Esophagus muscularis mucosa (tissue), 3 donors: Measurements from ENCODE around the gene LGALS3BP.

Experiments
- POLR2A ChIP-seq: fragments of 450-650 bp; IDR thresholded peaks from one replicate; pipeline ENCODE4 v1.6.1; 2017; ENCODE audit warnings: antibody characterized with exemption, moderate library complexity, mild to moderate bottlenecking, low read depth
- POLR2AphosphoS5 ChIP-seq, 2 donors: sonication (generic); formaldehyde crosslinking; IDR thresholded peaks; one replicate each; pipeline ENCODE4 v1.6.1; 2017; ENCODE audit warnings: antibody characterized with exemption in 2 of 2
- TF ChIP-seq, protein P1 (sequence below), 3 experiments: fragments of 200-600 bp in 2 of 3; fragments of 450-650 bp in 1 of 3; sonication (generic) in 2 of 3; IDR thresholded peaks; one replicate each; pipeline ENCODE4 v1.5.1; 2017 to 2019; ENCODE audit warnings: antibody characterized with exemption in 3 of 3, mild to moderate bottlenecking in 2 of 3, moderate library complexity in 1 of 3

DNA sequence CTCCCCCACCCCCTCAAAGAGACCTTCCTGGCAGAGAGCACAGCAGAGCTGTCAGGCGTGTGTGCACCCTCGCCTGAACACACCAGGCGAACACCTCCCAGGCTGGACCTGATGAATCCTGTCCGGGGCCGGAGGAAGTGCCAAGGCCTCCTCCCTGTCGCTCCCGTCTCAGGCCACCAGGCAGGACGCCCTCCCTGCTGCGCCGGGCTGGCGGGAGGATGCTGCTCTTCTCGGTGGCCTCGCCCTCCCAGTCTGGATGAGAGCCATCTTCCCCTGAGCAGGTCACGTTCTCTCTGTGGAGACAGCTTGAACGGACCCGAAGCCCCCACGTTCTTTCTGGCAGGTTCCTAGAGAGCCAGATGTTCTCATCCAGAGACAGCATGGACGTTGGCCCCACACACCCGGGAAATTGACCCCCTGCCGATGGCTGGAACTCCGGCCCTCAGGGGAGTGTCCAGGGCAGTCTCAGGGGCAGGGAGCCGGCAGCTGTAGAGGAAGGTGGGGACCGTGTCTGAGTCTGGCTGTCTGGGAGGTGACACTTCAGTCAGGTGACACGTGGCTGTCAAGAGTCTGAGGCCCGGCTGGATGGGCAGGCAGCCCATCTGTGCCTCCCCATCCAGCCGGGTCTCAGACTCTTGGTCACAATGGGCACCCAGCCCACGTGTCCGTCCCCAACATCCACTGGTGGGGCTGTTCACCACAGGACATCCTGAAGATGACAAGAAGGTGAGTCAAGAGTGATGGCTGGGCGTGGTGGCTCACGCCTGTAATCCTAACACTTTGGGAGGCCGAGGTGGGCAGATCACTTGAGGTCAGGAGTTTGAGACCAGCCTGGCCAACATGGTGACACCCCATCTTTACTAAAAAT is 49.6 kb downstream of the LGALS3BP start:
- TF ChIP-seq, protein P1, sequence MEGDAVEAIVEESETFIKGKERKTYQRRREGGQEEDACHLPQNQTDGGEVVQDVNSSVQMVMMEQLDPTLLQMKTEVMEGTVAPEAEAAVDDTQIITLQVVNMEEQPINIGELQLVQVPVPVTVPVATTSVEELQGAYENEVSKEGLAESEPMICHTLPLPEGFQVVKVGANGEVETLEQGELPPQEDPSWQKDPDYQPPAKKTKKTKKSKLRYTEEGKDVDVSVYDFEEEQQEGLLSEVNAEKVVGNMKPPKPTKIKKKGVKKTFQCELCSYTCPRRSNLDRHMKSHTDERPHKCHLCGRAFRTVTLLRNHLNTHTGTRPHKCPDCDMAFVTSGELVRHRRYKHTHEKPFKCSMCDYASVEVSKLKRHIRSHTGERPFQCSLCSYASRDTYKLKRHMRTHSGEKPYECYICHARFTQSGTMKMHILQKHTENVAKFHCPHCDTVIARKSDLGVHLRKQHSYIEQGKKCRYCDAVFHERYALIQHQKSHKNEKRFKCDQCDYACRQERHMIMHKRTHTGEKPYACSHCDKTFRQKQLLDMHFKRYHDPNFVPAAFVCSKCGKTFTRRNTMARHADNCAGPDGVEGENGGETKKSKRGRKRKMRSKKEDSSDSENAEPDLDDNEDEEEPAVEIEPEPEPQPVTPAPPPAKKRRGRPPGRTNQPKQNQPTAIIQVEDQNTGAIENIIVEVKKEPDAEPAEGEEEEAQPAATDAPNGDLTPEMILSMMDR (IDR thresholded peaks at IDR 0.05), result no peak
- TF ChIP-seq POLR2AphosphoS5 (IDR thresholded peaks at IDR 0.05), result no peak
- TF ChIP-seq POLR2A, result no peak
